ENCODE measurements around the gene BHLHE41.

The BHLHE41 gene

DNA sequence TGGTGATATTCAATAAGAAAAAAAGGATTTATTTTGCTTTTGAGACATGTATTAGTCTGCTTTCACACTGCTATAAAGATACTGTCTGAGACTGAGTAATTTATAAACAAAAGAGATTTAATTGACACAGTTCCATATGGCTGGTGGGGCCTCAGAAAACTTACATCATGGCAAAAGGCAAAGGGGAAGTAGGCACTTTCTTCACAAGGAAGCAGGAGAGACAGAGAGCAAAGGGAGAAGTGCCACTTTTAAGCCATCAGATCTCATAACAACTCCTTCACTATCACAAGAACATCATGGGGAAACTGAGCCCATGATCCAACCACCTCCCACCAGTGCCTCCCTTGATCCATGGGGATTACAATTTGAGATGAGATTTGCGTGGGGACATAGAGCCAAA is 43.9 kb downstream of the BHLHE41 start:
- DNase-seq (ENCODE audit: low read depth in 2 of 2): no peak

GRCh38 chr12:26077915-26078702 is 46.7 kb downstream of the BHLHE41 start:
- no peak for DNase-seq (ENCODE audit: low read depth in 2 of 2)
